Astrocyte (in vitro differentiated cells and primary cell): ENCODE measurements around the gene ERC1.

Experiments used
- CTCF ChIP-seq: IDR thresholded peaks from 2 replicates; pipeline ENCODE4 v1.5.1; 2011; ENCODE audit warnings: low read depth, mild to moderate bottlenecking, inconsistent platforms, low read length, moderate library complexity; ENCODE audit not compliant: insufficient read depth
- EZH2 ChIP-seq: IDR thresholded peaks from 2 replicates; pipeline ENCODE4 v1.6.1; 2012; ENCODE audit warnings: mild to moderate bottlenecking, low read length, inconsistent platforms; ENCODE audit not compliant: insufficient read depth

- TF ChIP-seq CTCF: no peak
- TF ChIP-seq EZH2: no peak
Measured at GRCh38 chr12:1391722-1392121, 400.7 kb downstream of the ERC1 start.
